Lower leg skin (tissue), 3 donors: Measurements from ENCODE around the gene DHRSX.
"Not testable (repeated sequence)": the region's sequence is repeated elsewhere in the genome, so short reads cannot be mapped to it uniquely, and the experiment has no call there.

ENCODE experiments used
- CTCF ChIP-seq, 3 donors: fragments of 450-650 bp; IDR thresholded peaks; one replicate each; pipeline ENCODE4 v1.5.1; 2016; ENCODE audit warnings: antibody characterized with exemption in 3 of 3, mild to moderate bottlenecking in 3 of 3, moderate library complexity in 2 of 3
- POLR2A ChIP-seq, 2 donors: fragments of 450-650 bp; IDR thresholded peaks; one replicate each; pipeline ENCODE4 v1.6.1; 2016 to 2017; ENCODE audit warnings: antibody characterized with exemption in 2 of 2, mild to moderate bottlenecking in 1 of 2, moderate library complexity in 1 of 2

DNA sequence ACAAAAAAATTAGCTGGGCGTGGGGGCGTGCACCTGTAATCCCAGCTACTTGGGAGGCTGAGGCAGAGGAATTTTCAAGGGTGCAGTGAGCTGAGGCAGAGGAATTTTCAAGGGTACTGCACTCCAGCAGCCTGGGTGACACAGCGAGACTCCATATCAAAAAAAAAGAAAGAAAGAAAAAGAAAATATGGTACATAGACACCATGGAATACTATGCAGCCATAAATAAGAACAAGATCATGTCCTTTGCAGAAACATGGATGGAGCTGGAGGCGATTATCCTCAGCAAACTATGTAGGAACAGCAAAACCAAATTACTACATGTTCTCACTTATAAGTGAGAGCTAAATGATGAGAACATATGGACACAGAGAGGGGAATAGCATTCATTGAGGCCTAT, 141.3 kb downstream of the DHRSX start:
- not testable (repeated sequence) for TF ChIP-seq CTCF, POLR2A (IDR thresholded peaks at IDR 0.05)
